Neural progenitor cell (in vitro differentiated cells): Measurements from ENCODE around the gene P2RX7. TPM values are rescaled to one million over a fixed set of nuclear protein-coding genes. Genes with fewer than 3 reads are reported as not detected.
"Not testable (repeated sequence)": the region's sequence is repeated elsewhere in the genome, so short reads cannot be mapped to it uniquely, and the experiment has no call there.

Experiments
- DNase-seq: peaks from one replicate; pipeline ENCODE4 v3.0.0-alpha.2; 2016; ENCODE audit warnings: low spot score
- H2AFZ ChIP-seq: fragments of 200-600 bp; sonication (generic); replicated peaks from 2 replicates; pipeline ENCODE4 v1.6.1; 2016; ENCODE audit warnings: antibody characterized with exemption
- H3F3A ChIP-seq: fragments of 200-600 bp; sonication (generic); 2 replicates; pipeline ENCODE4 v1.6.1; 2016; ENCODE audit warnings: antibody characterized with exemption, low read depth
- H3K27ac ChIP-seq: fragments of 200-600 bp; sonication (generic); 2 replicates; pipeline ENCODE4 v1.5.1; 2016; ENCODE audit warnings: mild to moderate bottlenecking
- H3K27me3 ChIP-seq: fragments of 200-600 bp; sonication (generic); 2 replicates; pipeline ENCODE4 v1.6.1; 2016; ENCODE audit warnings: mild to moderate bottlenecking, moderate library complexity
- H3K36me3 ChIP-seq: fragments of 200-600 bp; sonication (generic); 2 replicates; pipeline ENCODE4 v1.5.1; 2016
- H3K4me1 ChIP-seq: fragments of 200-600 bp; sonication (generic); 2 replicates; pipeline ENCODE4 v1.6.1; 2016; ENCODE audit warnings: mixed run types
- H3K4me2 ChIP-seq: fragments of 200-600 bp; sonication (generic); 2 replicates; pipeline ENCODE4 v1.6.1; 2016
- H3K4me3 ChIP-seq: fragments of 200-600 bp; sonication (generic); 2 replicates; pipeline ENCODE4 v1.5.1; 2016
- H3K79me2 ChIP-seq: fragments of 200-600 bp; sonication (generic); 2 replicates; pipeline ENCODE4 v1.6.1; 2016; ENCODE audit warnings: low read depth
- H3K9ac ChIP-seq: fragments of 200-600 bp; sonication (generic); 2 replicates; pipeline ENCODE4 v1.6.1; 2016
- H3K9me3 ChIP-seq: fragments of 200-600 bp; sonication (generic); 2 replicates; pipeline ENCODE4 v1.5.1; 2016; ENCODE audit warnings: low read depth
- H4K20me1 ChIP-seq: fragments of 200-600 bp; sonication (generic); 2 replicates; pipeline ENCODE4 v1.6.1; 2016; ENCODE audit warnings: low read depth
- H3K27ac Mint-ChIP-seq: 3 replicates; pipeline ENCODE4 v1.8.0; 2021; ENCODE audit warnings: mixed read lengths
- H3K27me3 Mint-ChIP-seq: 2 replicates; pipeline ENCODE4 v1.8.0; 2022; ENCODE audit warnings: low read depth, mild to moderate bottlenecking, inconsistent platforms, moderate library complexity, mixed read lengths; ENCODE audit not compliant: insufficient read depth
- H3K36me3 Mint-ChIP-seq: 3 replicates; pipeline ENCODE4 v1.8.0; 2021; ENCODE audit warnings: mixed read lengths
- H3K4me1 Mint-ChIP-seq: 3 replicates; pipeline ENCODE4 v1.8.0; 2021; ENCODE audit warnings: mixed read lengths
- H3K4me3 Mint-ChIP-seq: 3 replicates; pipeline ENCODE4 v1.8.0; 2021; ENCODE audit warnings: mild to moderate bottlenecking, moderate library complexity, mixed read lengths
- H3K9me3 Mint-ChIP-seq: 3 replicates; pipeline ENCODE4 v1.8.0; 2020; ENCODE audit warnings: mixed read lengths
- CTCF ChIP-seq: fragments of 200-600 bp; sonication (generic); IDR thresholded peaks from 2 replicates; pipeline ENCODE4 v1.5.1; 2017; ENCODE audit warnings: antibody characterized with exemption, mild to moderate bottlenecking
- EZH2 ChIP-seq: fragments of 200-600 bp; sonication (generic); IDR thresholded peaks from 2 replicates; pipeline ENCODE4 v1.6.1; 2017; ENCODE audit warnings: antibody characterized with exemption, mild to moderate bottlenecking, moderate library complexity
- EZH2phosphoT487 ChIP-seq: fragments of 200-600 bp; sonication (generic); IDR thresholded peaks from 2 replicates; pipeline ENCODE4 v1.6.1; 2017; ENCODE audit warnings: antibody characterized with exemption
- total RNA-seq: library from RNA; depleted of rRNA; stranded (reverse); fragments of >200 nt; gene quantifications from 2 replicates; pipeline ENCODE4 v1.2.3, GENCODE V29; 2015; ENCODE audit warnings: low replicate concordance

The P2RX7 gene
- total RNA-seq, 1 donor from 2014 or later = 0.71 TPM

DNA sequence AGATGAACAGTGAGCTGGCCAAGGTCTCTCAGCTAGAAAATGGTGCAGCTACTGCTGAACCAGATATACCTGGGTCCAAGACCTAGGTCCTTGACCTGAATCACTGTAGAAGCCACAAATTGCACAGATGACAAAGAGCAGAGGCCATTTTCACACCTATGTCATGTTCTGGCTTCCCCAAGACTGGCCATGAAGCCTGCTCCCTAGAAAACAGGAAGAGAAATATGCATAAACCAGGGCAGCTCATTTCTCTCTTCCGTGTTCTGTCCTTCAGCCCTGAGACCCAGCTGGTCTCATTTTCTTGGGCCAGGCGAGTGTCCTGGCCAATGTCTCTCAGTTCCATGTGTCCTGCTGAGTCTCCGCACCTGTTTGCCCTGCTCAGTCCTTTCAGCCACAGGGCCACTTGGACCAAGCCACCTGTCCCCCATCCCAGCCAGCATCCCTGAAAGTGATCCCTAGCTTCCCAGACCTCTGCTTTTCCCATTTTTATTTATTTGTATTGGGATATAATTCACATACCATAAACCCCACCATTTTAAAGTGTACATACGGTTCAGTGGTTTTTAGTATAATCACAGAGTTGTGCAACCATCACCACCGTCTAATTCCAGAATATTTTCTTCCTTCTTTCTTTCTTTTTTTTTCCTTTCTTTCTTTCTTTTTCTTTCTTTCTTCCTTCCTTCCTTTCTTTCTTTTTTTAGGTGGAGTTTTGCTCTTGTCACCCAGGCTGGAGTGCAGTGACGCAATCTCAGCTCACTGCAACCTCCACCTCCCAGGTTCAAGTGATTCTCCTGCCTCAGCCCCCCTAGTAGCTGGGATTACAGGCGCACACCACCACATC is 27.0 kb downstream of the P2RX7 start:
- Histone ChIP-seq H3K9ac (no peak overlapping the region), H2AFZ (no peak overlapping the region), H3K4me3 (no peak overlapping the region), H3K27ac (no peak overlapping the region), H3K4me1 (peaks cover 16% of the 10 kb centered on the region), H3K4me2 (no peak overlapping the region), H3K79me2 (no peaks in the 10 kb centered on the region), H4K20me1 (no peaks in the 10 kb centered on the region), H3F3A (peaks cover 8% of the 10 kb centered on the region), H3K27me3 (peaks cover 5% of the 10 kb centered on the region), H3K36me3 (no peaks in the 10 kb centered on the region), H3K9me3 (no peaks in the 10 kb centered on the region)
- H3K4me3 Mint-ChIP-seq = no peak overlapping the region
- TF ChIP-seq EZH2phosphoT487 = no peak
- no peak for TF ChIP-seq CTCF
- TF ChIP-seq EZH2 = no peak
- H3K36me3 Mint-ChIP-seq = peaks cover 2% of the 10 kb centered on the region
- H3K9me3 Mint-ChIP-seq = peaks cover 3% of the 10 kb centered on the region
- no peak for DNase-seq
- H3K4me1 Mint-ChIP-seq = peaks cover 21% of the 10 kb centered on the region
- H3K27ac Mint-ChIP-seq = no peak overlapping the region
- H3K27me3 Mint-ChIP-seq = peaks cover 8% of the 10 kb centered on the region

GRCh38 chr12:121162384-121162783 is 29.7 kb downstream of the P2RX7 start:
- Mint-ChIP-seq H3K4me1 (peaks cover 5% of the 10 kb centered on the region), H3K36me3 (peaks cover 2% of the 10 kb centered on the region), H3K9me3 (peaks cover 3% of the 10 kb centered on the region), H3K27ac (no peak overlapping the region), H3K4me3 (no peak overlapping the region), H3K27me3 (peaks cover 3% of the 10 kb centered on the region)
- H3K27me3 ChIP-seq = no peaks in the 10 kb centered on the region
- H4K20me1 ChIP-seq = no peaks in the 10 kb centered on the region
- no peak overlapping the region for H3K27ac ChIP-seq
- H3K36me3 ChIP-seq = no peaks in the 10 kb centered on the region
- no peak overlapping the region for H3K4me3 ChIP-seq
- H3K4me1 ChIP-seq = no peaks in the 10 kb centered on the region
- H2AFZ ChIP-seq = no peak overlapping the region
- no peaks in the 10 kb centered on the region for H3K79me2 ChIP-seq
- DNase-seq = no peak
- no peak overlapping the region for H3K4me2 ChIP-seq
- no peaks in the 10 kb centered on the region for H3K9me3 ChIP-seq
- TF ChIP-seq EZH2phosphoT487 (no peak), CTCF (no peak), EZH2 (no peak)
- H3K9ac ChIP-seq = no peak overlapping the region
- no peaks in the 10 kb centered on the region for H3F3A ChIP-seq

DNA sequence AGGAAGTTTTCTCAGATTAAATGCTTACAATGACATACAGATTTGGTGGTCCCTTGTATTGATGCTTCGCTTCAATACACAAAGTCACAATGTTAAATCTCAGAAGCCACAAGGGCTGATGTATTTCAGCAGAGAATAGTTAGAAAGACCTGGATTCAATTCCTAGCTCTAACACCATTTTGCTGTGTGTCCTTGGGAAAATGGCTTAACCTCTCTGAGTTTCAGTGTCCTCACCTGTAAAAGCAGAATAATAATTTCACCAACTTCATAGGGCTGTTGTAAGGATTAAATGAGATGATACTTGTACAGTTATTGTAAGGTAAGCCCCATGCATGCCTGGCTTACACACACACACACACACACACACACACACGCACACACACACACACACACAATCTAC is 30.3 kb downstream of the P2RX7 start:
- Histone ChIP-seq H3K4me1 (no peaks in the 10 kb centered on the region), H3F3A (no peaks in the 10 kb centered on the region), H3K9ac (no peak overlapping the region), H4K20me1 (no peaks in the 10 kb centered on the region), H3K4me3 (no peak overlapping the region), H3K36me3 (no peaks in the 10 kb centered on the region), H3K4me2 (no peak overlapping the region), H3K27ac (no peak overlapping the region), H2AFZ (no peak overlapping the region), H3K9me3 (no peaks in the 10 kb centered on the region), H3K79me2 (no peaks in the 10 kb centered on the region), H3K27me3 (no peaks in the 10 kb centered on the region)
- peaks cover 6% of the 10 kb centered on the region for H3K4me1 Mint-ChIP-seq
- peaks cover 3% of the 10 kb centered on the region for H3K9me3 Mint-ChIP-seq
- TF ChIP-seq EZH2 = no peak
- TF ChIP-seq EZH2phosphoT487 = no peak
- no peak for TF ChIP-seq CTCF
- H3K27me3 Mint-ChIP-seq = peaks cover 3% of the 10 kb centered on the region
- no peak overlapping the region for H3K4me3 Mint-ChIP-seq
- peaks cover 2% of the 10 kb centered on the region for H3K36me3 Mint-ChIP-seq
- DNase-seq = no peak
- H3K27ac Mint-ChIP-seq = no peak overlapping the region

- H3K27me3 ChIP-seq, H3K79me2 ChIP-seq, H4K20me1 ChIP-seq, H3F3A ChIP-seq, H2AFZ ChIP-seq, H3K27ac Mint-ChIP-seq, H3K4me3 ChIP-seq, H3K4me2 ChIP-seq, H3K9me3 Mint-ChIP-seq, DNase-seq, H3K4me1 ChIP-seq, H3K36me3 ChIP-seq, H3K4me1 Mint-ChIP-seq, H3K27me3 Mint-ChIP-seq, H3K9ac ChIP-seq, H3K4me3 Mint-ChIP-seq, H3K36me3 Mint-ChIP-seq, H3K9me3 ChIP-seq, H3K27ac ChIP-seq: not testable (repeated sequence)
Measured at GRCh38 chr12:121164839-121165238, 32.2 kb downstream of the P2RX7 start.
